Sigmoid colon (tissue), 7 donors: ENCODE results near the gene PGBD5. TPM values are rescaled to one million over a fixed set of nuclear protein-coding genes. Genes with fewer than 3 reads are reported as not detected.

Source experiments
- DNase-seq: peaks from one replicate; pipeline ENCODE4 v3.0.0-alpha.2; 2019
- H3K27ac ChIP-seq, 4 donors: fragments of 200-600 bp; sonication (generic); one replicate each; pipeline ENCODE4 v1.5.1; 2016 to 2019; ENCODE audit warnings: mild to moderate bottlenecking in 1 of 4
- H3K27me3 ChIP-seq, 3 donors: fragments of 200-600 bp; sonication (generic); one replicate each; pipeline ENCODE4 v1.5.1; 2019; ENCODE audit warnings: mild to moderate bottlenecking in 1 of 3
- H3K36me3 ChIP-seq, 4 donors: fragments of 200-600 bp; sonication (generic); one replicate each; pipeline ENCODE4 v1.5.1; 2016 to 2019
- H3K4me1 ChIP-seq, 4 donors: fragments of 200-600 bp; sonication (generic); one replicate each; pipeline ENCODE4 v1.5.1; 2017 to 2019
- H3K4me3 ChIP-seq, 4 donors: fragments of 200-600 bp; sonication (generic); one replicate each; pipeline ENCODE4 v1.5.1; 2017 to 2019; ENCODE audit warnings: mild to moderate bottlenecking in 2 of 4, moderate library complexity in 1 of 4
- H3K9me3 ChIP-seq, 4 donors: fragments of 200-600 bp in 3 of 4; sonication (generic) in 3 of 4; one replicate each; pipeline versions ENCODE4 v1.5.1 to v1.6.1; 2013 to 2019
- EP300 ChIP-seq, 4 donors: sonication (generic); formaldehyde crosslinking; IDR thresholded peaks; one replicate each; pipeline ENCODE4 v1.6.1; 2017; ENCODE audit warnings: antibody characterized with exemption in 4 of 4
- POLR2A ChIP-seq, 2 donors: fragments of 450-650 bp; IDR thresholded peaks; one replicate each; pipeline ENCODE4 v1.6.1; 2016; ENCODE audit warnings: antibody characterized with exemption in 2 of 2, mild to moderate bottlenecking in 2 of 2, moderate library complexity in 2 of 2
- POLR2AphosphoS5 ChIP-seq, 4 donors: sonication (generic); formaldehyde crosslinking; IDR thresholded peaks; one replicate each; pipeline ENCODE4 v1.6.1; 2017; ENCODE audit warnings: antibody characterized with exemption in 4 of 4
- WGBS, 2 donors: extraction: QIAGEN DNeasy Blood & Tissue Kit; methylation state at CpG; one replicate each; pipeline ENCODE4 v1.1.7; 2013; 5-methylcytosine and 5-hydroxymethylcytosine counted together
- intact Hi-C: fragments of 100-400 bp; cut with DNase I; formaldehyde crosslinking; loops from one replicate; pipeline ENCODE4 v1.15.1; 2023
- polyA plus RNA-seq, 3 donors: library from polyadenylated mRNA; stranded (reverse); fragments of 200-250 nt; gene quantifications; one replicate each; pipeline ENCODE4 v1.2.3, GENCODE V29; 2013
- total RNA-seq, 4 donors: library from RNA; depleted of rRNA; stranded (reverse); fragments of >200 nt; gene quantifications; one replicate each; pipeline ENCODE4 v1.1.0, GENCODE V29; 2016
- TF ChIP-seq, protein P1 (sequence below), 4 experiments: fragments of 450-650 bp in 3 of 4; fragments of 200-600 bp in 1 of 4; IDR thresholded peaks; one replicate each; pipeline ENCODE4 v1.5.1; 2016 to 2019; ENCODE audit warnings: antibody characterized with exemption in 4 of 4, mild to moderate bottlenecking in 3 of 4, moderate library complexity in 2 of 4
- donor health status: healthy with polysubstance abuse.
- donor health status: Bipolar disorder and iron deficiency.
- donor health status: healthy.

Gene PGBD5
- total and polyA plus RNA-seq, 7 donors: under 0.01 to 1.9 (median 1.1) TPM

DNA sequence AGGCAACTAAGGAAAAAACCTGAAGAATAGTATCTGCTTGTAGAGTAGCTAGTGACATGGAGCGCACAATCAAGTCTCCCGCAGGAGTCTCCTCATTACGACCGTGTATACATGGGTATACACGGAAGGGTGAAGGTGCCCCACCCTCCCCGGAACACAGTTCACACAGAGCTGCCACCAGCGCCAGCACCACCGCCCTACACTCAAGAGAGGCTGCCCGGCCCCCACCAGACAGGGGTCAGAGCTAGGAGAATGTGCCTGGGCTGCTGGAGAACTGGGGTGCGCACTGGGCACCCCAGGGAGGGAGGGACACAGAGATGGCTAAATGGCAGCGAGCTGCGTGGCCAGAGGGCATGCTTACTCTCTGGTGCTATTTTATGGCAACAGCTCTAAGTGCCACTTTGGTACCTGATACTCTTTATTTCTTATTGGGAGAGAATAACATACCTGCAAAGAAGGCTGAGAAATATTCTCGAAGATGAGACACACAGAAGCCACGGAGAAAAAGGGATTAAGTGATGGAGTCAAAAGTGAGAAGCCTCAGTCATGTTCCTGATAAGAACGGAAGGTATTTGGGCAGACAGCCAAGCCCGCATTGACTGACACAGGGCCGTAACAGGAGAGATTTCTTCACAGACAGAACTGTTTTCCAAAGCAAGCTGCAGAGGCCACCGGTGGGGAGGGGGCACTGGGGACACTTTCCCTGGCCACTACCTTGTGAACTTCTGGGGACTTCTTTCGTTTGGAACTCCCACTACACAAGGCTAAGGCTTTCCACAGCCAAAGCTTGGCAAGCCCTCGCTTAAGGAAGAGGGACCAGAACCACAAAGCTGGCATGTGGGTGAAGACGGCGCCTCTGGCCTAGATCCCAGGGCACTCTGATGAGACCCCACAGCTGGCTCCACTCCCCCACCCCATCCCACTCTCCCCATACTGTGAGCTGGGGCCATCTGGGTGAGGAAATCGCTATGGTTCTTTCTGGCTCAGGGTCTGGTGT is 108.0 kb downstream of the PGBD5 start:
- intact Hi-C loops: no loop called here
- Histone ChIP-seq H3K4me1 (no peaks in the 10 kb centered on the region), H3K9me3 (no peaks in the 10 kb centered on the region), H3K27me3 (no peaks in the 10 kb centered on the region), H3K4me3 (no peak overlapping the region), H3K36me3 (no peaks in the 10 kb centered on the region), H3K27ac (no peak overlapping the region)
- WGBS, 2 donors: 25 to 70% methylated on average over 23 of the region's 23 CpGs
- DNase-seq: peak; percentile 47
- TF ChIP-seq POLR2A (IDR thresholded peaks at IDR 0.05) (no peak), EP300 (IDR thresholded peaks at IDR 0.05) (no peak), POLR2AphosphoS5 (IDR thresholded peaks at IDR 0.05) (no peak)
- TF ChIP-seq, protein P1, sequence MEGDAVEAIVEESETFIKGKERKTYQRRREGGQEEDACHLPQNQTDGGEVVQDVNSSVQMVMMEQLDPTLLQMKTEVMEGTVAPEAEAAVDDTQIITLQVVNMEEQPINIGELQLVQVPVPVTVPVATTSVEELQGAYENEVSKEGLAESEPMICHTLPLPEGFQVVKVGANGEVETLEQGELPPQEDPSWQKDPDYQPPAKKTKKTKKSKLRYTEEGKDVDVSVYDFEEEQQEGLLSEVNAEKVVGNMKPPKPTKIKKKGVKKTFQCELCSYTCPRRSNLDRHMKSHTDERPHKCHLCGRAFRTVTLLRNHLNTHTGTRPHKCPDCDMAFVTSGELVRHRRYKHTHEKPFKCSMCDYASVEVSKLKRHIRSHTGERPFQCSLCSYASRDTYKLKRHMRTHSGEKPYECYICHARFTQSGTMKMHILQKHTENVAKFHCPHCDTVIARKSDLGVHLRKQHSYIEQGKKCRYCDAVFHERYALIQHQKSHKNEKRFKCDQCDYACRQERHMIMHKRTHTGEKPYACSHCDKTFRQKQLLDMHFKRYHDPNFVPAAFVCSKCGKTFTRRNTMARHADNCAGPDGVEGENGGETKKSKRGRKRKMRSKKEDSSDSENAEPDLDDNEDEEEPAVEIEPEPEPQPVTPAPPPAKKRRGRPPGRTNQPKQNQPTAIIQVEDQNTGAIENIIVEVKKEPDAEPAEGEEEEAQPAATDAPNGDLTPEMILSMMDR (IDR thresholded peaks at IDR 0.05): no peak

GRCh38 chr1:230316864-230317745 is 109.0 kb downstream of the PGBD5 start:
- peak; percentile 48 for DNase-seq
- intact Hi-C loops: no loop called here
- Histone ChIP-seq H3K9me3 (no peaks in the 10 kb centered on the region), H3K27me3 (no peaks in the 10 kb centered on the region), H3K36me3 (no peaks in the 10 kb centered on the region), H3K4me3 (no peak overlapping the region), H3K4me1 (no peaks in the 10 kb centered on the region), H3K27ac (no peak overlapping the region)
- TF ChIP-seq, protein P1 (IDR thresholded peaks at IDR 0.05): no peak
- no peak for TF ChIP-seq POLR2A (IDR thresholded peaks at IDR 0.05)
- no peak for TF ChIP-seq EP300 (IDR thresholded peaks at IDR 0.05)
- no peak for TF ChIP-seq POLR2AphosphoS5 (IDR thresholded peaks at IDR 0.05)
- 79 to 86% methylated on average over 23 of the region's 23 CpGs for WGBS, 2 donors

DNA sequence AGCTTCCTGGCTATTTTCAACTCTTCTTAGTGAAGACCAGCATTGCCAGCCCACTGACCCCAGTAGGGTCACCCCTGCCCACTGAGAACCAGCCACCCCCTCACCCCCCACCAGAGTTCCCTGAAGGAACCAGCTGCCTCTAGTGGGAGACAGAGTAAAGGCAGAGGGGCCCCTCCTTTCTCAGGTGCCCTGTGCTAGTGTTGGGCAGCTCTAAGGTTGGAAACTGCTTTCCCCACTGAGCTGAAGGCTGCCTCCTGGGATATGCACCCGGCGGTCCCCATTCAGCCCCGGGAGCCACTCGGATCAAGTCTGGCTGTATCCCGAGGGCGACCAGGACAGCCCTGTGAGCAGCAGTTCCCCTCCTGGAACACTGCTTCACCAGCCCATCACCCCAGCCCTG is 111.0 kb downstream of the PGBD5 start:
- WGBS, 2 donors: 84 to 90% methylated on average over 6 of the region's 6 CpGs
- H3K4me3 ChIP-seq: no peak overlapping the region
- intact Hi-C loops: no loop called here
- H3K4me1 ChIP-seq: peaks cover 0 to 2% (median 0%) of the 10 kb centered on the region in 4 donors
- H3K36me3 ChIP-seq: no peaks in the 10 kb centered on the region
- TF ChIP-seq, protein P1 (IDR thresholded peaks at IDR 0.05): no peak
- no peak for TF ChIP-seq EP300 (IDR thresholded peaks at IDR 0.05)
- no peak for TF ChIP-seq POLR2AphosphoS5 (IDR thresholded peaks at IDR 0.05)
- TF ChIP-seq POLR2A (IDR thresholded peaks at IDR 0.05): no peak
- no peaks in the 10 kb centered on the region for H3K27me3 ChIP-seq
- no peak overlapping the region for H3K27ac ChIP-seq
- peak; percentile 40 for DNase-seq
- H3K9me3 ChIP-seq: no peaks in the 10 kb centered on the region

DNA sequence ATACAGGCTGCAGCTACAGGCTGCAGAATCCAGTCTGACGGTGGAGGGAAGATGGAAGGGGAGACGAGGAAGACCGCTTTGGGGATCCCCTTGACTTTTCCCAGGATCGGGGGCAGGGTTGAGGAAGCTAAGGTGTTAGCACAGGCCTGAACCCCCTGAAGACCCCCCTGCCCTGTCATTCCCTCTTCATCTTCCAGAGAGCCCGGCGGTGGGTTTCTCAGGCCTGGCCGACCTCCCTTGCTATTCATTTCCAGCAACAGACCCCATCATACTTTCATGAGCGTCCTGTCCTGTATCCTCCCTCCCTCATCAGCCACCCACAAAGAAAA is 112.0 kb downstream of the PGBD5 start:
- WGBS, 2 donors: 84 to 89% methylated on average over 8 of the region's 8 CpGs
- peak; percentile 32 for DNase-seq
- H3K4me3 ChIP-seq: no peak overlapping the region
- H3K9me3 ChIP-seq: no peaks in the 10 kb centered on the region
- no peaks in the 10 kb centered on the region for H3K36me3 ChIP-seq
- H3K27ac ChIP-seq: no peak overlapping the region
- TF ChIP-seq, protein P1 (IDR thresholded peaks at IDR 0.05): no peak
- no peaks in the 10 kb centered on the region for H3K27me3 ChIP-seq
- H3K4me1 ChIP-seq: peaks cover 0 to 2% (median 0%) of the 10 kb centered on the region in 4 donors
- intact Hi-C loops: loop anchor here (5.0 kb wide), 1 partner anchor 247 kb away; the partner anchor contains the start of gene GALNT2
